Keratinocyte (primary cell): Measurements from ENCODE around the gene WNT9A. TPM values are rescaled to one million over a fixed set of nuclear protein-coding genes. Genes with fewer than 3 reads are reported as not detected.

Experiments
- DNase-seq: peaks from one replicate; pipeline ENCODE4 v3.0.0-alpha.2; 2011; ENCODE audit warnings: low read depth, missing footprints, low spot score
- FAIRE-seq: peaks from 2 replicates; lab custom pipeline; 2011; peaks lifted over from hg19 to GRCh38; lab: Jason Lieb, UNC
- H2AFZ ChIP-seq: 2 replicates; pipeline ENCODE4 v1.6.0; 2012; ENCODE audit warnings: low read length, control low read depth, inconsistent platforms; ENCODE audit not compliant: control insufficient read depth
- H3K27ac ChIP-seq: 2 replicates; pipeline ENCODE4 v1.5.1; 2011; ENCODE audit warnings: low read length; ENCODE audit not compliant: control insufficient read depth, insufficient read depth
- H3K27me3 ChIP-seq: 3 replicates; pipeline ENCODE4 v1.6.0; 2011; ENCODE audit warnings: low read length; ENCODE audit not compliant: control insufficient read depth, insufficient read depth; ENCODE audit errors: extremely low read depth
- H3K36me3 ChIP-seq, 2 experiments: 2 replicates in 1 of 2; 3 replicates in 1 of 2; pipeline ENCODE4 v1.5.1; 2011; ENCODE audit warnings: low read length in 2 of 2, mild to moderate bottlenecking in 1 of 2; ENCODE audit not compliant: control insufficient read depth in 2 of 2, insufficient read depth in 2 of 2; ENCODE audit errors: extremely low read depth in 1 of 2
- H3K4me1 ChIP-seq: 3 replicates; pipeline ENCODE4 v1.5.1; 2011; ENCODE audit warnings: low read length; ENCODE audit not compliant: control insufficient read depth, insufficient read depth; ENCODE audit errors: extremely low read depth
- H3K4me2 ChIP-seq: 3 replicates; pipeline ENCODE4 v1.6.0; 2011; ENCODE audit warnings: low read depth, low read length; ENCODE audit not compliant: control insufficient read depth, insufficient read depth; ENCODE audit errors: extremely low read depth
- H3K4me3 ChIP-seq, 3 experiments: fragments of 200-600 bp in 1 of 3; sonication (generic) in 1 of 3; 2 replicates in 2 of 3; 3 replicates in 1 of 3; pipeline ENCODE4 v1.5.1; 2011 to 2016; ENCODE audit warnings: low read length in 3 of 3, mild to moderate bottlenecking in 3 of 3, control low read depth in 2 of 3, inconsistent platforms in 1 of 3, low read depth in 1 of 3, mixed read lengths in 1 of 3, mixed run types in 1 of 3, moderate library complexity in 1 of 3; ENCODE audit not compliant: control insufficient read depth in 2 of 3, insufficient read depth in 2 of 3; ENCODE audit errors: extremely low read depth in 1 of 3
- H3K79me2 ChIP-seq: 2 replicates; pipeline ENCODE4 v1.6.0; 2012; ENCODE audit warnings: low read length; ENCODE audit not compliant: control insufficient read depth, insufficient read depth
- H3K9ac ChIP-seq: 3 replicates; pipeline ENCODE4 v1.6.0; 2011; ENCODE audit warnings: low read length; ENCODE audit not compliant: control insufficient read depth, insufficient read depth; ENCODE audit errors: extremely low read depth
- H3K9me1 ChIP-seq: 3 replicates; pipeline ENCODE4 v1.6.0; 2011; ENCODE audit warnings: low read length; ENCODE audit not compliant: control insufficient read depth, insufficient read depth; ENCODE audit errors: extremely low read depth
- H3K9me3 ChIP-seq: 2 replicates; pipeline ENCODE4 v1.5.1; 2012; ENCODE audit warnings: low read depth, low read length; ENCODE audit not compliant: control insufficient read depth
- H4K20me1 ChIP-seq: 3 replicates; pipeline ENCODE4 v1.6.0; 2011; ENCODE audit warnings: low read length; ENCODE audit not compliant: control insufficient read depth, insufficient read depth; ENCODE audit errors: extremely low read depth
- EZH2 ChIP-seq: IDR thresholded peaks from one replicate; pipeline ENCODE4 v1.6.1; 2012; ENCODE audit warnings: inconsistent platforms, mild to moderate bottlenecking, low read length, moderate library complexity
- dilution Hi-C: fragments of 300-500 bp; cut with MboI; formaldehyde crosslinking; loops from one replicate; pipeline ENCODE4 v1.7.0; 2020; ENCODE audit warnings: low sequenced_read_pairs; ENCODE audit not compliant: extremely low pct_ligation_motif_present
- polyA plus RNA-seq, 5 experiments: library from polyadenylated mRNA; depleted of rRNA in 3 of 5; stranded (reverse) in 3 of 5; stranded (forward) in 1 of 5; unstranded in 1 of 5; fragments of >200 nt; gene quantifications; 1 replicate in 1 of 5; 2 replicates in 3 of 5; 3 replicates in 1 of 5; pipeline versions ENCODE4 v1.2.1 to v1.2.3, GENCODE V29; 2011 to 2012; ENCODE audit warnings: missing spikeins in 2 of 5, low read depth in 1 of 5, low replicate concordance in 1 of 5
- TF ChIP-seq, protein P1 (sequence below), 3 experiments: IDR thresholded peaks in 1 of 3; conservative IDR thresholded peaks in 1 of 3; optimal IDR thresholded peaks in 1 of 3; 2 replicates in 2 of 3; 3 replicates in 1 of 3; pipeline versions ENCODE3 to v1.5.1; 2011; ENCODE audit warnings: low read length in 3 of 3, mild to moderate bottlenecking in 3 of 3, moderate library complexity in 2 of 3, control low read depth in 1 of 3, inconsistent platforms in 1 of 3; ENCODE audit not compliant: insufficient read depth in 2 of 3; ENCODE audit errors: extremely low read depth in 1 of 3

The WNT9A gene
- polyA plus RNA-seq, 1 donor (not counting 4 experiments of a cell fraction or from before 2014, with no cell fraction given): 1.7 TPM

DNA sequence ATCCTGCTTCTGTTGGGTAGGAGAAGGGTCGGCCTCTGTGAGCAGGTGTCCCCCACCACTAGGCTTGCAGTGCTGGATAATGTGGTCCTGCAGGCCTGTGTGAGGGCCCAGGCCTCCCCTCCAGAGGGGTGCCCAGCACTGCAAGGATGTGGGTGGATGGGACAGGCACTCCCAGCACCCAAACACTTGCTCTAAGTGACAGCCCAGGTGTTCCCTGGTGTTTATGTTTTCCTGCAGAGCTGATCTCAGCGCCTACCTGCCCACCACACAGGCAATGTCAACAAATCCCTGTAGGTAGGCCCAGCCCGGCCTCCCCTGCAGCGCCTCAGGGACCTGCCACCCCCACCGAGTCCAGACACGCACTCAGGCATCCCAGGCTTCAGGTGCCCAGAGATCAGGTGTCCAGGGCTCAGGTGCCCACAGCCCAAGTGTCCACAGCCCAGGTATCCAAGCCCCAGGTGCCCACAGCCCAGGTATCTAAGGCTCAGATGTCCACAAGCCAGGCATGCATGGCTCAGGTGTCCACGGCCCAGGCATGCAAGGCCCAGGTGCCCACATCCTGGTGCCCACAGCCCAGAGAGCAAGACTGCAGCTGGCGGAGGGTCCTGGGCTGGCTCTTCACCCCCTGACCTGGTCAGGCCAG lies 59.2 kb downstream of the WNT9A start:
- no peak for FAIRE-seq
- dilution Hi-C loops: no loop called here
- no peak overlapping the region for H3K27ac ChIP-seq

DNA sequence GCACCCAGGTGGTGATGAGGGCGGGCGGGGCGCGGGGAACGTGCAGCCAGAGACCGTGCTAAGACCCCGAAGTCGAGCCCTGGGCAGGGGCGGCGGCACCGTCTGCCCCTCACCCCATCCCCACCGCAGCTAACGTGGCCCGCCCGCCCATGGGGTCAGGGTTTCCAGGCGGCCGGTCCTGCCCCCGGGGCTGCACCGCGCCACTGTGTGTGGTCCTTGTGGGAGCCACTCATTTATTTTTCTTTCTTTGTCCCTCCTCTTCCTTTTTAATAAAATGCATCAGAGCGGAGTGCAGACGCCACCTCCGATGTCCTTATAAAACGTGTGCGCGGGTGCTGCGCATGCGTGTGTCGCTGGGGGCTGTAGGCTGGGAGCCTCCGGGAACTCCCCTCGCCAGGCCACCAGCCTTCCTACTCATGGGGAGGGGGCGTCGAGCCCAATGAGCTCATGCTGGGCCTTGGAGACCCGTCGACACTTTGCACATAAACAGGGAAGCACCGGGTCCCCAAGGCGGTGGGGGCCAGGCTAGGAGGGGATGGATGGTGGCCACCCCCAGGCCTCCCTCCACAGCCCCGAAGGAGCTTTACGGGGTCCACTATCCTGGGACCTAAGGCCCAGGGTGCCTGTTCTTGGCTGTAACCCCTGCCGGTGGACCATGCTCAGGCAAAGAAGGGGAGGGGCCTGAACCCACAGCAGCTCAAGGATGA lies 59.9 kb downstream of the WNT9A start:
- Histone ChIP-seq H3K4me2 (no peak overlapping the region), H4K20me1 (no peaks in the 10 kb centered on the region), H3K9me3 (no peaks in the 10 kb centered on the region), H3K27ac (no peak overlapping the region), H3K27me3 (no peaks in the 10 kb centered on the region), H3K36me3 (no peaks in the 10 kb centered on the region), H3K4me3 (no peak overlapping the region), H3K4me1 (peaks cover 17% of the 10 kb centered on the region), H3K9ac (no peak overlapping the region), H3K9me1 (no peaks in the 10 kb centered on the region), H2AFZ (no peak overlapping the region), H3K79me2 (no peaks in the 10 kb centered on the region)
- dilution Hi-C loops: no loop called here
- TF ChIP-seq, protein P1, sequence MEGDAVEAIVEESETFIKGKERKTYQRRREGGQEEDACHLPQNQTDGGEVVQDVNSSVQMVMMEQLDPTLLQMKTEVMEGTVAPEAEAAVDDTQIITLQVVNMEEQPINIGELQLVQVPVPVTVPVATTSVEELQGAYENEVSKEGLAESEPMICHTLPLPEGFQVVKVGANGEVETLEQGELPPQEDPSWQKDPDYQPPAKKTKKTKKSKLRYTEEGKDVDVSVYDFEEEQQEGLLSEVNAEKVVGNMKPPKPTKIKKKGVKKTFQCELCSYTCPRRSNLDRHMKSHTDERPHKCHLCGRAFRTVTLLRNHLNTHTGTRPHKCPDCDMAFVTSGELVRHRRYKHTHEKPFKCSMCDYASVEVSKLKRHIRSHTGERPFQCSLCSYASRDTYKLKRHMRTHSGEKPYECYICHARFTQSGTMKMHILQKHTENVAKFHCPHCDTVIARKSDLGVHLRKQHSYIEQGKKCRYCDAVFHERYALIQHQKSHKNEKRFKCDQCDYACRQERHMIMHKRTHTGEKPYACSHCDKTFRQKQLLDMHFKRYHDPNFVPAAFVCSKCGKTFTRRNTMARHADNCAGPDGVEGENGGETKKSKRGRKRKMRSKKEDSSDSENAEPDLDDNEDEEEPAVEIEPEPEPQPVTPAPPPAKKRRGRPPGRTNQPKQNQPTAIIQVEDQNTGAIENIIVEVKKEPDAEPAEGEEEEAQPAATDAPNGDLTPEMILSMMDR (optimal IDR thresholded peaks at IDR 0.05 in 1 of 3, IDR thresholded peaks at IDR 0.05 in 1 of 3, conservative IDR thresholded peaks at IDR 0.05 in 1 of 3; ENCODE audit: extremely low read depth in 1 of 3, insufficient read depth in 2 of 3, low read length in 3 of 3): no peak
- TF ChIP-seq EZH2: no peak
- FAIRE-seq (no peak), DNase-seq (no peak)

More for the DNA sequence above, 59.2 kb downstream of the WNT9A start:
- Histone ChIP-seq H3K9me3 (no peaks in the 10 kb centered on the region), H4K20me1 (no peaks in the 10 kb centered on the region), H3K4me1 (peaks cover 16% of the 10 kb centered on the region), H3K79me2 (no peaks in the 10 kb centered on the region), H3K9me1 (no peaks in the 10 kb centered on the region), H3K36me3 (no peaks in the 10 kb centered on the region), H3K27me3 (peaks cover 3% of the 10 kb centered on the region), H2AFZ (no peak overlapping the region), H3K9ac (no peak overlapping the region), H3K4me2 (no peak overlapping the region), H3K4me3 (no peak overlapping the region)
- DNase-seq: no peak
- no peak for TF ChIP-seq EZH2
- TF ChIP-seq, protein P1 (optimal IDR thresholded peaks at IDR 0.05 in 1 of 3, IDR thresholded peaks at IDR 0.05 in 1 of 3, conservative IDR thresholded peaks at IDR 0.05 in 1 of 3; ENCODE audit: extremely low read depth in 1 of 3, insufficient read depth in 2 of 3, low read length in 3 of 3): no peak
